GM12878 (cell line): ENCODE data around the gene GPR78. TPM values are rescaled to one million over a fixed set of nuclear protein-coding genes. Genes with fewer than 3 reads are reported as not detected.

ENCODE experiments used
- ATAC-seq: fragments of 200-7000 bp; cut with Tn5 transposase; 3 replicates; pipeline ENCODE4 v1.9.1; 2020; ENCODE audit warnings: mild to moderate bottlenecking, moderate library complexity
- BruUV-seq: library from RNA; stranded (reverse); fragments of 400-500 nt; replicated peaks from 2 replicates; lab custom pipeline; 2021; lab: Mats Ljungman, UMichigan
- CTCF ChIA-PET: fragments of 300-600 bp; sonication (Branson Sonifier 250); formaldehyde crosslinking; extraction: SDS; loops from one replicate; lab custom pipeline; 2021; ENCODE audit warnings: inconsistent platforms; lab: Yijun Ruan, JAX
- POLR2A ChIA-PET: fragments of 350-600 bp; formaldehyde crosslinking; extraction: SDS; loops from one replicate; lab custom pipeline; 2021; ENCODE audit warnings: inconsistent platforms; lab: Charles Lee
- RAD21 ChIA-PET: fragments of 300-600 bp; sonication (Branson Sonifier 250); formaldehyde crosslinking; loops from one replicate; lab custom pipeline; 2023; ENCODE audit warnings: antibody characterized with exemption; ENCODE audit not compliant: unreplicated experiment; lab: Charles Lee
- SMC1A ChIA-PET: fragments of 300-600 bp; sonication (Branson Sonifier 250); formaldehyde crosslinking; loops from one replicate; lab custom pipeline; 2023; ENCODE audit not compliant: unreplicated experiment, uncharacterized antibody; lab: Charles Lee
- DNase-seq: peaks from one replicate; pipeline ENCODE4 v3.0.0-alpha.2; 2011; ENCODE audit warnings: low read depth, low spot score
- FAIRE-seq: peaks from 3 replicates; lab custom pipeline; 2011; peaks lifted over from hg19 to GRCh38; lab: Jason Lieb, UNC
- H2AFZ ChIP-seq: 2 replicates; pipeline ENCODE4 v1.6.0; 2011; ENCODE audit warnings: low read depth, low read length, control low read depth; ENCODE audit not compliant: control insufficient read depth
- H3K27ac ChIP-seq: 2 replicates; pipeline ENCODE4 v1.5.1; 2011; ENCODE audit warnings: control low read depth; ENCODE audit not compliant: control insufficient read depth, insufficient read depth
- H3K27me3 ChIP-seq, 2 experiments: replicated peaks in 1 of 2; 2 replicates each; pipeline versions ENCODE4 v1.6.0 to v1.6.1; 2011; ENCODE audit warnings: low read length in 1 of 2; ENCODE audit not compliant: control insufficient read depth in 2 of 2, insufficient read depth in 2 of 2
- H3K36me3 ChIP-seq, 2 experiments: 2 replicates each; pipeline ENCODE4 v1.5.1; 2011; ENCODE audit warnings: low read length in 1 of 2; ENCODE audit not compliant: control insufficient read depth in 2 of 2, insufficient read depth in 2 of 2
- H3K4me1 ChIP-seq: 2 replicates; pipeline ENCODE4 v1.6.1; 2011; ENCODE audit warnings: mild to moderate bottlenecking, low read length, moderate library complexity, mixed read lengths; ENCODE audit not compliant: control insufficient read depth, insufficient read depth
- H3K4me2 ChIP-seq: 2 replicates; pipeline ENCODE4 v1.6.0; 2011; ENCODE audit warnings: control low read depth; ENCODE audit not compliant: control insufficient read depth, insufficient read depth
- H3K4me3 ChIP-seq: fragments of 200-600 bp; sonication (generic); 2 replicates; pipeline ENCODE4 v1.5.1; 2016
- H3K79me2 ChIP-seq: 2 replicates; pipeline ENCODE4 v1.6.0; 2011; ENCODE audit warnings: low read length; ENCODE audit not compliant: control insufficient read depth, insufficient read depth
- H3K9ac ChIP-seq: 2 replicates; pipeline ENCODE4 v1.8.0; 2011; ENCODE audit warnings: low read length, control low read depth, mixed read lengths; ENCODE audit not compliant: control insufficient read depth, insufficient read depth
- H3K9me3 ChIP-seq: replicated peaks from 3 replicates; pipeline ENCODE4 v1.5.1; 2011; ENCODE audit warnings: mild to moderate bottlenecking, low read length; ENCODE audit not compliant: control insufficient read depth, insufficient read depth
- H4K20me1 ChIP-seq: 2 replicates; pipeline ENCODE4 v1.6.0; 2011; ENCODE audit not compliant: control insufficient read depth, insufficient read depth
- ATF2 ChIP-seq: IDR thresholded peaks from 2 replicates; pipeline ENCODE4 v1.6.1; 2012; ENCODE audit warnings: low read length, inconsistent platforms
- CBX5 ChIP-seq: sonication (generic); IDR thresholded peaks from 2 replicates; pipeline ENCODE4 v1.6.1; 2016; ENCODE audit warnings: low read depth, moderate library complexity, mild to moderate bottlenecking, inconsistent platforms
- ESRRA ChIP-seq: IDR thresholded peaks from 2 replicates; pipeline ENCODE4 v1.6.1; 2012; ENCODE audit warnings: mild to moderate bottlenecking, low read length, improper control_type of control experiment
- GABPA ChIP-seq: IDR thresholded peaks from 2 replicates; pipeline ENCODE4 v1.6.1; 2014; ENCODE audit warnings: antibody characterized with exemption, low read depth, mild to moderate bottlenecking, inconsistent platforms
- MEF2A ChIP-seq: IDR thresholded peaks from 2 replicates; pipeline ENCODE4 v1.6.1; 2011; ENCODE audit warnings: low read depth, mild to moderate bottlenecking, low read length, moderate library complexity; ENCODE audit not compliant: insufficient read depth
- PAX5 ChIP-seq: IDR thresholded peaks from 2 replicates; pipeline ENCODE4 v1.6.1; 2011; ENCODE audit warnings: low read depth, low read length, borderline replicate concordance
- PKNOX1 ChIP-seq: fragments of 450-650 bp; IDR thresholded peaks from 2 replicates; pipeline ENCODE4 v1.6.1; 2016; ENCODE audit warnings: mild to moderate bottlenecking
- POLR2AphosphoS2 ChIP-seq: IDR thresholded peaks from 2 replicates; pipeline ENCODE4 v1.6.1; 2011; ENCODE audit warnings: low read depth, mild to moderate bottlenecking, low read length, improper control_type of control experiment, moderate library complexity
- SMARCA5 ChIP-seq: fragments of 450-650 bp; IDR thresholded peaks from 2 replicates; pipeline ENCODE4 v1.6.1; 2017; ENCODE audit warnings: mild to moderate bottlenecking
- SMC3 ChIP-seq: IDR thresholded peaks from 2 replicates; pipeline ENCODE4 v1.6.1; 2011; ENCODE audit warnings: low read length, improper control_type of control experiment, borderline replicate concordance
- USF2 ChIP-seq: IDR thresholded peaks from 2 replicates; pipeline ENCODE4 v1.6.1; 2011; ENCODE audit warnings: low read depth, low read length, improper control_type of control experiment, borderline replicate concordance
- WRNIP1 ChIP-seq: IDR thresholded peaks from 2 replicates; pipeline ENCODE4 v1.6.1; 2011; ENCODE audit warnings: low read depth, low read length, improper control_type of control experiment, borderline replicate concordance
- YY1 ChIP-seq: IDR thresholded peaks from 2 replicates; pipeline ENCODE4 v1.6.1; 2011; ENCODE audit warnings: low read depth, mild to moderate bottlenecking, low read length
- WGBS: methylation state at CpG from one replicate; pipeline ENCODE4 v1.1.6; 2016; ENCODE audit warnings: low lambda C conversion rate; ENCODE audit not compliant: insufficient replicate concordance, insufficient coverage; ENCODE audit errors: missing lambda C conversion rate; 5-methylcytosine and 5-hydroxymethylcytosine counted together
- in situ Hi-C: fragments of 300-500 bp; cut with MboI; formaldehyde crosslinking; loops from 9 replicates; pipeline ENCODE4 v1.14.3; 2018; ENCODE audit warnings: mixed read lengths
- intact Hi-C: fragments of 100-400 bp; cut with micrococcal nuclease; formaldehyde crosslinking; loops from one replicate; pipeline ENCODE4 v1.14.2; 2022; ENCODE audit not compliant: unreplicated experiment
- polyA plus RNA-seq, 11 experiments: library from polyadenylated mRNA; depleted of rRNA in 4 of 11; unstranded in 6 of 11; stranded (reverse) in 5 of 11; fragments of >200 nt; fragmentation: Nextera tagmentation in 4 of 11; fragmentation: Illumina TruSeq in 1 of 11; extraction: Ambion mirVana in 4 of 11; extraction: Trizol in 1 of 11; gene quantifications; 1 replicate in 1 of 11; 2 replicates in 10 of 11; pipeline versions ENCODE4 v1.2.1 to v1.2.3, GENCODE V29; 2011 to 2016; ENCODE audit warnings: inconsistent platforms in 2 of 11, missing spikeins in 2 of 11, low read depth in 1 of 11
- total RNA-seq, 4 experiments: library from RNA; depleted of rRNA in 3 of 4; stranded (reverse); fragments of >200 nt in 3 of 4; fragmentation: Illumina TruSeq in 1 of 4; extraction: Trizol in 1 of 4; gene quantifications; 2 replicates each; pipeline versions ENCODE4 v1.2.1 to v1.2.3, GENCODE V29; 2013 to 2021
- TF ChIP-seq, protein P1 (sequence below): IDR thresholded peaks from 2 replicates; pipeline ENCODE4 v1.6.1; 2011; ENCODE audit warnings: mild to moderate bottlenecking, low read depth, low read length, moderate library complexity; ENCODE audit not compliant: insufficient replicate concordance
- TF ChIP-seq, protein P2 (sequence below): fragments of 450-650 bp; IDR thresholded peaks from 2 replicates; pipeline ENCODE4 v1.6.1; 2016; ENCODE audit warnings: mild to moderate bottlenecking

Gene GPR78
- total and polyA plus RNA-seq, 10 of the 15 experiments (the other 5 are each of a cell fraction or from before 2014, with no cell fraction given): 0.03 TPM; not detected in 9

DNA sequence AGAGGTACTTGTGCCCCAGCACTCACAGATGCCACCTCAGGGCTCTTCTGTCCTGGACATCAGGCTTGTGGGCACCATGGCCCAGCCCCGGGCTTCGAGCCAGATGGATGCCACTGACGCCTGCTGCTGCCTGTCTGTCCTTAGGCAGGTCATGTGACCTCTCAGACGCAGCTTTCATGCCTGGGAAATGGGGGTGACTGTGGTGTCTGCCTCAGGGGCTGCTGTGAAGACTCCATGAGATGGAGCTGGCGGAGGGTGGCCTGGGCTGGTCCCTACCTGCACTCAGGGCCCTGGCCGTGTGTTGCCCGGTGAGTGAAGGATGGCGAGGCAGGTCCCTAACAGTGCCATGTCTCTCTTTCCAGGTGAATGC is 18.9 kb downstream of the GPR78 start (continued):
- TF ChIP-seq, protein P1, sequence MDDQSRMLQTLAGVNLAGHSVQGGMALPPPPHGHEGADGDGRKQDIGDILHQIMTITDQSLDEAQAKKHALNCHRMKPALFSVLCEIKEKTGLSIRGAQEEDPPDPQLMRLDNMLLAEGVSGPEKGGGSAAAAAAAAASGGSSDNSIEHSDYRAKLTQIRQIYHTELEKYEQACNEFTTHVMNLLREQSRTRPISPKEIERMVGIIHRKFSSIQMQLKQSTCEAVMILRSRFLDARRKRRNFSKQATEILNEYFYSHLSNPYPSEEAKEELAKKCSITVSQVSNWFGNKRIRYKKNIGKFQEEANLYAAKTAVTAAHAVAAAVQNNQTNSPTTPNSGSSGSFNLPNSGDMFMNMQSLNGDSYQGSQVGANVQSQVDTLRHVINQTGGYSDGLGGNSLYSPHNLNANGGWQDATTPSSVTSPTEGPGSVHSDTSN: no peak
- TF ChIP-seq ESRRA: no peak

DNA sequence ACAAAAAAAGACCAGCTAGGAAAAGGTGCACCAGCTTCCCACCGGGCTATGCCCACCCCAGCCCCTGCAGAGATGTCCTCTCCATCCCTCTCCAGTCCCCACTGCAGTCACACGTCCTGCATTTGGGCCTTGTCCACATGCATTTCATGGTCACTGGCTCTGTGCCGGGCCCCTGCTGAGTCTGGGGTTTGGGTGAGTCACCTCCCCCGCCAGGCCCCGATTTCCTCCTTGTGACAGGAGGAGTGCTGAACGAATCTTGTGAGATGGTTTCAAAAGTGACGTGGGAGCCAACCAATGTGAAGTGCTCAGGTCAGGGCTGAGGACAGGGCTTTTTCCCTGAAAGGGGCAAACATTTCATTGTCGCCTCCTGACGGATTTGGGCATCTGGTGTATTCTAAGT is 19.5 kb downstream of the GPR78 start:
- intact Hi-C loops (loop anchor here (10.0 kb wide), 1 partner anchor 355 kb away; no protein-coding TSS in a partner anchor), in situ Hi-C loops (loop anchor here (5.0 to 10.0 kb wide), 2 partner anchors 137 to 335 kb away; partner anchors contain the start of gene HTRA3)
- Histone ChIP-seq H3K36me3 (no peaks in the 10 kb centered on the region), H3K79me2 (no peaks in the 10 kb centered on the region), H3K9me3 (no peaks in the 10 kb centered on the region), H3K4me1 (no peaks in the 10 kb centered on the region), H3K4me3 (no peak overlapping the region), H3K27me3 (no peaks in the 10 kb centered on the region; a peak in 1 of 4 replicates), H3K4me2 (no peak overlapping the region), H4K20me1 (no peaks in the 10 kb centered on the region), H2AFZ (no peak overlapping the region), H3K27ac (no peak overlapping the region), H3K9ac (no peak overlapping the region)
- WGBS: 11% methylated on average over 9 of the region's 9 CpGs
- no TSS peak for BruUV-seq
- POLR2A ChIA-PET: no interaction called here
- CTCF ChIA-PET: no interaction called here
- SMC1A ChIA-PET: no interaction called here
- FAIRE-seq (no peak), ATAC-seq (no peak), DNase-seq (no peak)
- RAD21 ChIA-PET: no interaction called here
- TF ChIP-seq GABPA: no peak
- TF ChIP-seq SMARCA5: no peak
- TF ChIP-seq, protein P2, sequence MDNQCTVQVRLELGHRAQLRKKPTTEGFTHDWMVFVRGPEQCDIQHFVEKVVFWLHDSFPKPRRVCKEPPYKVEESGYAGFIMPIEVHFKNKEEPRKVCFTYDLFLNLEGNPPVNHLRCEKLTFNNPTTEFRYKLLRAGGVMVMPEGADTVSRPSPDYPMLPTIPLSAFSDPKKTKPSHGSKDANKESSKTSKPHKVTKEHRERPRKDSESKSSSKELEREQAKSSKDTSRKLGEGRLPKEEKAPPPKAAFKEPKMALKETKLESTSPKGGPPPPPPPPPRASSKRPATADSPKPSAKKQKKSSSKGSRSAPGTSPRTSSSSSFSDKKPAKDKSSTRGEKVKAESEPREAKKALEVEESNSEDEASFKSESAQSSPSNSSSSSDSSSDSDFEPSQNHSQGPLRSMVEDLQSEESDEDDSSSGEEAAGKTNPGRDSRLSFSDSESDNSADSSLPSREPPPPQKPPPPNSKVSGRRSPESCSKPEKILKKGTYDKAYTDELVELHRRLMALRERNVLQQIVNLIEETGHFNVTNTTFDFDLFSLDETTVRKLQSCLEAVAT: no peak
- TF ChIP-seq USF2: no peak
- TF ChIP-seq MEF2A: no peak
- TF ChIP-seq ATF2: no peak
- TF ChIP-seq CBX5: no peak
- TF ChIP-seq SMC3: no peak
- TF ChIP-seq PKNOX1: peak; percentile 10; the same call in 1 of the 2 replicates
- TF ChIP-seq, protein P1: peak; percentile 16
- TF ChIP-seq POLR2AphosphoS2: no peak
- TF ChIP-seq PAX5: no peak
- no peak for TF ChIP-seq WRNIP1
- no peak for TF ChIP-seq YY1
